ENCODE data around the gene PRKAG2.

DNA sequence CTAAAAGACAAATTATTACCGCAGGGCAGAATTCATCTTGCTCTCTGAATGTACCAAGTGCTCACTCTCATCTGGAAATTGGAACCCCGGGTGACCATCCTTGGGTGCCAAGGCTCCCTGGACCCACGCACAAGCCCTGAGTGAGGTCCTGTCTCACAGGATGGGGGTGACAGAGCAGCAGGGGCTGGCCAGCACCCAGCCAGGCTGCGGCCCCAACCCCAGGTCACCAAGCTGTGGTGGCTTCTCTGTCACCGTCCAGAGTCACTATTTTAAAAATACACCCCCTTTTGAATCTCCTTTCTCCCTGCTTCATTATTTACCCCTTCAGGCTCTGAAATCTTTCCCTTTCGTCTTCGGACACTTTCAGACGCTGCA lies 148.6 kb downstream of the PRKAG2 start:
- TF ChIP-seq, protein P1, sequence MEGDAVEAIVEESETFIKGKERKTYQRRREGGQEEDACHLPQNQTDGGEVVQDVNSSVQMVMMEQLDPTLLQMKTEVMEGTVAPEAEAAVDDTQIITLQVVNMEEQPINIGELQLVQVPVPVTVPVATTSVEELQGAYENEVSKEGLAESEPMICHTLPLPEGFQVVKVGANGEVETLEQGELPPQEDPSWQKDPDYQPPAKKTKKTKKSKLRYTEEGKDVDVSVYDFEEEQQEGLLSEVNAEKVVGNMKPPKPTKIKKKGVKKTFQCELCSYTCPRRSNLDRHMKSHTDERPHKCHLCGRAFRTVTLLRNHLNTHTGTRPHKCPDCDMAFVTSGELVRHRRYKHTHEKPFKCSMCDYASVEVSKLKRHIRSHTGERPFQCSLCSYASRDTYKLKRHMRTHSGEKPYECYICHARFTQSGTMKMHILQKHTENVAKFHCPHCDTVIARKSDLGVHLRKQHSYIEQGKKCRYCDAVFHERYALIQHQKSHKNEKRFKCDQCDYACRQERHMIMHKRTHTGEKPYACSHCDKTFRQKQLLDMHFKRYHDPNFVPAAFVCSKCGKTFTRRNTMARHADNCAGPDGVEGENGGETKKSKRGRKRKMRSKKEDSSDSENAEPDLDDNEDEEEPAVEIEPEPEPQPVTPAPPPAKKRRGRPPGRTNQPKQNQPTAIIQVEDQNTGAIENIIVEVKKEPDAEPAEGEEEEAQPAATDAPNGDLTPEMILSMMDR (IDR thresholded peaks at IDR 0.05): 0 out of 2 replicates have a peak, but pooled peaks have one; percentile 3
- TF ChIP-seq, protein P2, sequence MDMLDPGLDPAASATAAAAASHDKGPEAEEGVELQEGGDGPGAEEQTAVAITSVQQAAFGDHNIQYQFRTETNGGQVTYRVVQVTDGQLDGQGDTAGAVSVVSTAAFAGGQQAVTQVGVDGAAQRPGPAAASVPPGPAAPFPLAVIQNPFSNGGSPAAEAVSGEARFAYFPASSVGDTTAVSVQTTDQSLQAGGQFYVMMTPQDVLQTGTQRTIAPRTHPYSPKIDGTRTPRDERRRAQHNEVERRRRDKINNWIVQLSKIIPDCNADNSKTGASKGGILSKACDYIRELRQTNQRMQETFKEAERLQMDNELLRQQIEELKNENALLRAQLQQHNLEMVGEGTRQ (IDR thresholded peaks at IDR 0.05; ENCODE audit: borderline replicate concordance, low read depth, low read length): no peak
- no peak for TF ChIP-seq MEF2A (IDR thresholded peaks at IDR 0.05; ENCODE audit: borderline replicate concordance, low read depth)
- TF ChIP-seq TAF1 (IDR thresholded peaks at IDR 0.05; ENCODE audit: borderline replicate concordance, low read depth, low read length): no peak
- TF ChIP-seq GABPA (IDR thresholded peaks at IDR 0.05; ENCODE audit: low read depth): no peak
- no peak for TF ChIP-seq FOXM1 (IDR thresholded peaks at IDR 0.05; ENCODE audit: low read depth)
- no peak for TF ChIP-seq JUND (IDR thresholded peaks at IDR 0.05)
- TF ChIP-seq, protein P3, sequence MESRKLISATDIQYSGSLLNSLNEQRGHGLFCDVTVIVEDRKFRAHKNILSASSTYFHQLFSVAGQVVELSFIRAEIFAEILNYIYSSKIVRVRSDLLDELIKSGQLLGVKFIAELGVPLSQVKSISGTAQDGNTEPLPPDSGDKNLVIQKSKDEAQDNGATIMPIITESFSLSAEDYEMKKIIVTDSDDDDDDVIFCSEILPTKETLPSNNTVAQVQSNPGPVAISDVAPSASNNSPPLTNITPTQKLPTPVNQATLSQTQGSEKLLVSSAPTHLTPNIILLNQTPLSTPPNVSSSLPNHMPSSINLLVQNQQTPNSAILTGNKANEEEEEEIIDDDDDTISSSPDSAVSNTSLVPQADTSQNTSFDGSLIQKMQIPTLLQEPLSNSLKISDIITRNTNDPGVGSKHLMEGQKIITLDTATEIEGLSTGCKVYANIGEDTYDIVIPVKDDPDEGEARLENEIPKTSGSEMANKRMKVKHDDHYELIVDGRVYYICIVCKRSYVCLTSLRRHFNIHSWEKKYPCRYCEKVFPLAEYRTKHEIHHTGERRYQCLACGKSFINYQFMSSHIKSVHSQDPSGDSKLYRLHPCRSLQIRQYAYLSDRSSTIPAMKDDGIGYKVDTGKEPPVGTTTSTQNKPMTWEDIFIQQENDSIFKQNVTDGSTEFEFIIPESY (IDR thresholded peaks at IDR 0.05; ENCODE audit: borderline replicate concordance, low read depth): no peak
- TF ChIP-seq, protein P4, sequence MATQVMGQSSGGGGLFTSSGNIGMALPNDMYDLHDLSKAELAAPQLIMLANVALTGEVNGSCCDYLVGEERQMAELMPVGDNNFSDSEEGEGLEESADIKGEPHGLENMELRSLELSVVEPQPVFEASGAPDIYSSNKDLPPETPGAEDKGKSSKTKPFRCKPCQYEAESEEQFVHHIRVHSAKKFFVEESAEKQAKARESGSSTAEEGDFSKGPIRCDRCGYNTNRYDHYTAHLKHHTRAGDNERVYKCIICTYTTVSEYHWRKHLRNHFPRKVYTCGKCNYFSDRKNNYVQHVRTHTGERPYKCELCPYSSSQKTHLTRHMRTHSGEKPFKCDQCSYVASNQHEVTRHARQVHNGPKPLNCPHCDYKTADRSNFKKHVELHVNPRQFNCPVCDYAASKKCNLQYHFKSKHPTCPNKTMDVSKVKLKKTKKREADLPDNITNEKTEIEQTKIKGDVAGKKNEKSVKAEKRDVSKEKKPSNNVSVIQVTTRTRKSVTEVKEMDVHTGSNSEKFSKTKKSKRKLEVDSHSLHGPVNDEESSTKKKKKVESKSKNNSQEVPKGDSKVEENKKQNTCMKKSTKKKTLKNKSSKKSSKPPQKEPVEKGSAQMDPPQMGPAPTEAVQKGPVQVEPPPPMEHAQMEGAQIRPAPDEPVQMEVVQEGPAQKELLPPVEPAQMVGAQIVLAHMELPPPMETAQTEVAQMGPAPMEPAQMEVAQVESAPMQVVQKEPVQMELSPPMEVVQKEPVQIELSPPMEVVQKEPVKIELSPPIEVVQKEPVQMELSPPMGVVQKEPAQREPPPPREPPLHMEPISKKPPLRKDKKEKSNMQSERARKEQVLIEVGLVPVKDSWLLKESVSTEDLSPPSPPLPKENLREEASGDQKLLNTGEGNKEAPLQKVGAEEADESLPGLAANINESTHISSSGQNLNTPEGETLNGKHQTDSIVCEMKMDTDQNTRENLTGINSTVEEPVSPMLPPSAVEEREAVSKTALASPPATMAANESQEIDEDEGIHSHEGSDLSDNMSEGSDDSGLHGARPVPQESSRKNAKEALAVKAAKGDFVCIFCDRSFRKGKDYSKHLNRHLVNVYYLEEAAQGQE (IDR thresholded peaks at IDR 0.05; ENCODE audit: low read depth, low read length): no peak
- no peak for TF ChIP-seq EZH2phosphoT487 (IDR thresholded peaks at IDR 0.05; ENCODE audit: borderline replicate concordance, low read depth)
- TF ChIP-seq, protein P5, sequence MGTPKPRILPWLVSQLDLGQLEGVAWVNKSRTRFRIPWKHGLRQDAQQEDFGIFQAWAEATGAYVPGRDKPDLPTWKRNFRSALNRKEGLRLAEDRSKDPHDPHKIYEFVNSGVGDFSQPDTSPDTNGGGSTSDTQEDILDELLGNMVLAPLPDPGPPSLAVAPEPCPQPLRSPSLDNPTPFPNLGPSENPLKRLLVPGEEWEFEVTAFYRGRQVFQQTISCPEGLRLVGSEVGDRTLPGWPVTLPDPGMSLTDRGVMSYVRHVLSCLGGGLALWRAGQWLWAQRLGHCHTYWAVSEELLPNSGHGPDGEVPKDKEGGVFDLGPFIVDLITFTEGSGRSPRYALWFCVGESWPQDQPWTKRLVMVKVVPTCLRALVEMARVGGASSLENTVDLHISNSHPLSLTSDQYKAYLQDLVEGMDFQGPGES (IDR thresholded peaks at IDR 0.05; ENCODE audit: low read depth, low read length): no peak
